Gastrocnemius medialis (tissue), 4 donors: ENCODE data around the gene CFC1.
"Not testable (repeated sequence)": the region's sequence is repeated elsewhere in the genome, so short reads cannot be mapped to it uniquely, and the experiment has no call there.

Experiments used
- CTCF ChIP-seq, 5 experiments: fragments of 450-650 bp in 3 of 5; fragments of 200-600 bp in 2 of 5; sonication (generic) in 2 of 5; IDR thresholded peaks in 4 of 5; conservative IDR thresholded peaks in 1 of 5; 1 replicate in 4 of 5; 2 replicates in 1 of 5; pipeline ENCODE4 v1.5.1; 2016 to 2019; ENCODE audit warnings: antibody characterized with exemption in 5 of 5, mild to moderate bottlenecking in 3 of 5, moderate library complexity in 3 of 5
- POLR2A ChIP-seq, 2 donors: fragments of 450-650 bp; IDR thresholded peaks; one replicate each; pipeline ENCODE4 v1.6.1; 2017; ENCODE audit warnings: antibody characterized with exemption in 2 of 2, mild to moderate bottlenecking in 2 of 2, moderate library complexity in 2 of 2

- not testable (repeated sequence) for TF ChIP-seq CTCF (IDR thresholded peaks at IDR 0.05 in 4 of 5, conservative IDR thresholded peaks at IDR 0.05 in 1 of 5); POLR2A (IDR thresholded peaks at IDR 0.05)
Measured at GRCh38 chr2:130577559-130577958, 21.8 kb downstream of the CFC1 start.
